Stimulated activated CD8-positive, alpha-beta memory T cell treated with anti-CD3 and anti-CD28 coated beads, Interleukin-7, amount 100 ng/mL, for 48 hours (primary cell): ENCODE data around the gene CITED1.

Experiments
- DNase-seq, 2 donors: peaks; one replicate each; pipeline ENCODE4 v3.0.0-alpha.2; 2020; ENCODE audit warnings: low read depth in 1 of 2; ENCODE audit errors: extremely low read depth in 1 of 2

CITED1 gene

GRCh38 chrX:72309297-72310071 is 3.8 kb upstream of the CITED1 start:
- no peak for DNase-seq

GRCh38 chrX:72308566-72309296 is 3.0 kb upstream of the CITED1 start:
- no peak for DNase-seq

- DNase-seq, result no peak
These were observed 2.5 kb upstream of the CITED1 start for GRCh38 chrX:72308209-72308565.

- no peak for DNase-seq
These were observed 1.9 kb upstream of the CITED1 start for GRCh38 chrX:72307646-72308051.

GRCh38 chrX:72306851-72307645 is 1.3 kb upstream of the CITED1 start:
- no peak for DNase-seq

GRCh38 chrX:72306085-72306801 is 529 bp upstream of the CITED1 start:
- DNase-seq, result no peak

GRCh38 chrX:72304877-72305276 is 837 bp downstream of the CITED1 start:
- no peak for DNase-seq

- DNase-seq, result no peak
These were observed 3.9 kb downstream of the CITED1 start for GRCh38 chrX:72301781-72302180.

GRCh38 chrX:72299891-72300630 is 5.7 kb downstream of the CITED1 start:
- no peak for DNase-seq

GRCh38 chrX:72297953-72298730 is 7.6 kb downstream of the CITED1 start:
- DNase-seq, result no peak

- no peak for DNase-seq
These were observed 8.7 kb downstream of the CITED1 start for GRCh38 chrX:72296991-72297390.

GRCh38 chrX:72295745-72296144 is 10.0 kb downstream of the CITED1 start:
- DNase-seq, result no peak

- DNase-seq, result no peak
These were observed 11.2 kb downstream of the CITED1 start for GRCh38 chrX:72294497-72294896.

- DNase-seq, result no peak
These were observed 23.4 kb downstream of the CITED1 start for GRCh38 chrX:72282302-72282701.

GRCh38 chrX:72280321-72280845 is 25.3 kb downstream of the CITED1 start:
- no peak for DNase-seq

GRCh38 chrX:72276478-72276953 is 29.2 kb downstream of the CITED1 start:
- DNase-seq, result no peak

- DNase-seq, result no peak
These were observed 31.2 kb downstream of the CITED1 start for GRCh38 chrX:72274526-72274925.

GRCh38 chrX:72273718-72274117 is 32.0 kb downstream of the CITED1 start:
- peak in 1 of 2 donors; percentile 20 for DNase-seq

GRCh38 chrX:72272868-72273267 is 32.8 kb downstream of the CITED1 start:
- DNase-seq, result no peak
